Fibroblast of lung (primary cell): Measurements from ENCODE around the gene WDFY3.

Experiments used
- CTCF ChIP-seq, 2 donors: IDR thresholded peaks in 1 of 2; conservative IDR thresholded peaks in 1 of 2; 1 replicate in 1 of 2; 2 replicates in 1 of 2; pipeline ENCODE4 v1.5.1; 2011 to 2012; ENCODE audit warnings: low read length in 2 of 2, control low read depth in 1 of 2, inconsistent platforms in 1 of 2, low read depth in 1 of 2, mild to moderate bottlenecking in 1 of 2
- EZH2 ChIP-seq: IDR thresholded peaks from 2 replicates; pipeline ENCODE4 v1.5.1; 2012; ENCODE audit warnings: low read length, control low read depth, mild to moderate bottlenecking; ENCODE audit errors: missing control alignments

DNA sequence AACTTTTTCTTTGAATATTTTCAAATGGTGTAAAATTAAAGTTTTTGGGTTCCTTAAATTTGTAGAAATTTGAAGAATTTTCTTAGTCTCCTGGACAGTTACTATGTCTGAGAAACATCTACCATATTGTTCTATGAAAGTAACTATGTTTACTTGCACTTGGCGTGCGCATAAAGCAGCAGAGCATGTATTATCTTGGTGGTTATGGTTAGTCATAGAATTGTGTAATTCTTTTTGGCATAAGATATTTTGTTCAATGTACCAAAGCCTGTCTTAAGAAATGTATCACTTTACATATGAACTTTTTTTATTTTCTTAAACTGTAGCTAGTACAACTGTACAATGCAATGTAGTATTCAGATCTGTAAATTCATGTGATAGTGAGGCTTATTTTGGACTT, 334.4 kb downstream of the WDFY3 start:
- TF ChIP-seq CTCF (conservative IDR thresholded peaks at IDR 0.05 in 1 of 2, IDR thresholded peaks at IDR 0.05 in 1 of 2; ENCODE audit: low read depth in 1 of 2, low read length in 2 of 2) (no peak), EZH2 (no peak)
